RWPE2 (cell line): ENCODE results near the gene CPNE6.

ENCODE experiments used
- ATAC-seq: fragments of 200-7000 bp; cut with Tn5 transposase; 3 replicates; pipeline ENCODE4 v1.9.1; 2021; ENCODE audit warnings: low read depth
- DNase-seq: peaks from one replicate; pipeline ENCODE4 v3.0.0-alpha.2; 2020; ENCODE audit warnings: low spot score
- H3K27ac ChIP-seq: fragments of 450-650 bp; 2 replicates; pipeline ENCODE4 v1.5.1; 2017; ENCODE audit warnings: mild to moderate bottlenecking; ENCODE audit not compliant: poor library complexity, severe bottlenecking
- H3K27me3 ChIP-seq: fragments of 250-450 bp; sonication (Bioruptor Pico); 2 replicates; pipeline ENCODE4 v1.5.1; 2021; ENCODE audit warnings: mild to moderate bottlenecking, moderate library complexity; ENCODE audit not compliant: insufficient read depth, poor library complexity, severe bottlenecking
- H3K36me3 ChIP-seq: fragments of 250-450 bp; sonication (Bioruptor Pico); 2 replicates; pipeline ENCODE4 v1.5.1; 2020; ENCODE audit warnings: low read depth, mild to moderate bottlenecking, moderate library complexity
- H3K4me1 ChIP-seq: fragments of 250-450 bp; sonication (Bioruptor Pico); 2 replicates; pipeline ENCODE4 v1.5.1; 2021; ENCODE audit warnings: mild to moderate bottlenecking, moderate library complexity; ENCODE audit not compliant: insufficient read depth, poor library complexity, severe bottlenecking
- H3K4me3 ChIP-seq: fragments of 250-450 bp; sonication (Bioruptor Pico); 2 replicates; pipeline ENCODE4 v1.5.1; 2021; ENCODE audit warnings: mild to moderate bottlenecking, moderate library complexity; ENCODE audit not compliant: severe bottlenecking
- H3K9me3 ChIP-seq: fragments of 250-450 bp; sonication (Bioruptor Pico); 2 replicates; pipeline ENCODE4 v1.5.1; 2021; ENCODE audit warnings: mild to moderate bottlenecking, moderate library complexity; ENCODE audit not compliant: severe bottlenecking
- CTCF ChIP-seq: fragments of 450-650 bp; IDR thresholded peaks from one replicate; pipeline ENCODE4 v1.5.1; 2017; ENCODE audit warnings: mild to moderate bottlenecking, moderate library complexity; ENCODE audit not compliant: poor library complexity, severe bottlenecking

CPNE6 gene

GRCh38 chr14:24076302-24076601 lies 4.9 kb downstream of the CPNE6 start:
- Histone ChIP-seq H3K4me1 (no peaks in the 10 kb centered on the region), H3K9me3 (no peaks in the 10 kb centered on the region), H3K36me3 (no peaks in the 10 kb centered on the region), H3K27me3 (no peaks in the 10 kb centered on the region), H3K4me3 (no peak overlapping the region), H3K27ac (no peak overlapping the region)
- DNase-seq (no peak), ATAC-seq (no peak)
- no peak for TF ChIP-seq CTCF

- H3K9me3 ChIP-seq, result no peaks in the 10 kb centered on the region
- no peak overlapping the region for H3K4me3 ChIP-seq
- DNase-seq (no peak), ATAC-seq (no peak)
- TF ChIP-seq CTCF, result no peak
- no peaks in the 10 kb centered on the region for H3K36me3 ChIP-seq
- no peaks in the 10 kb centered on the region for H3K4me1 ChIP-seq
- H3K27ac ChIP-seq, result no peak overlapping the region
- H3K27me3 ChIP-seq, result no peaks in the 10 kb centered on the region
These were observed 5.7 kb downstream of the CPNE6 start for GRCh38 chr14:24077086-24077485.

- no peaks in the 10 kb centered on the region for H3K36me3 ChIP-seq
- H3K27me3 ChIP-seq, result no peaks in the 10 kb centered on the region
- no peak overlapping the region for H3K4me3 ChIP-seq
- TF ChIP-seq CTCF, result no peak
- H3K9me3 ChIP-seq, result no peaks in the 10 kb centered on the region
- no peak for DNase-seq
- ATAC-seq, result no peak
- no peaks in the 10 kb centered on the region for H3K4me1 ChIP-seq
- no peak overlapping the region for H3K27ac ChIP-seq
These were observed 6.8 kb downstream of the CPNE6 start for GRCh38 chr14:24078146-24078545.

- Histone ChIP-seq H3K4me1 (no peaks in the 10 kb centered on the region), H3K27ac (no peak overlapping the region), H3K9me3 (no peaks in the 10 kb centered on the region), H3K4me3 (no peak overlapping the region), H3K36me3 (no peaks in the 10 kb centered on the region), H3K27me3 (no peaks in the 10 kb centered on the region)
- DNase-seq (peak; percentile 48), ATAC-seq (no peak)
- no peak for TF ChIP-seq CTCF
These were observed 8.3 kb downstream of the CPNE6 start for GRCh38 chr14:24079491-24080141.

GRCh38 chr14:24080142-24080530 lies 8.8 kb downstream of the CPNE6 start:
- Histone ChIP-seq H3K27me3 (no peaks in the 10 kb centered on the region), H3K9me3 (no peaks in the 10 kb centered on the region), H3K36me3 (no peaks in the 10 kb centered on the region), H3K27ac (no peak overlapping the region), H3K4me3 (no peak overlapping the region), H3K4me1 (no peaks in the 10 kb centered on the region)
- TF ChIP-seq CTCF, result no peak
- no peak for ATAC-seq
- DNase-seq, result peak; percentile 55
